ENCODE data around the gene ZNF783.
"Not testable (repeated sequence)": the region's sequence is repeated elsewhere in the genome, so short reads cannot be mapped to it uniquely, and the experiment has no call there.

The ZNF783 gene

DNA sequence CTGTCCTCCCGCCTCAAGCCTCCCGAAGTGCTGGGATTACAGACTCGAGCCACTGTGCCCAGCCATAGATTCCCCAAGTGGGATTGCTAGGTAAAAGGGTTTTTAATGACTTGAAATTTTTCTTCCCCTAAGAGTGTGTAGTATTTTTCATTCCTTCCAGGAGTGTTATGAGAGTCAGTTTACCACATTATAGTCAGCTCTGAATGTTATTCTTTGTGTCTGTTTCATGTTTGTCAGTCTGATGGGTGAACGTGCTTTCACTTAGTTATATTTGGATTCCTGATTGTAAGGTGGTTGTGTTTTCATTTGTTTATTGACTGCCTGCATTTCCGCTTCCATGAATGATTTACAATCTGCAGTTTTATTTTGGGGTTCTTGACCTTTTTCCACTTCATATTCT is 16.3 kb upstream of the ZNF783 start:
- TF ChIP-seq ARNT (IDR thresholded peaks at IDR 0.05) (no peak), CTBP1 (IDR thresholded peaks at IDR 0.05; ENCODE audit: borderline replicate concordance) (no peak), TARDBP (IDR thresholded peaks at IDR 0.05) (no peak), SP1 (IDR thresholded peaks at IDR 0.05) (no peak)
- no peak for DNase-seq (ENCODE audit: extremely low spot score)
- POLR2A ChIA-PET: no interaction called here
- CTCF ChIA-PET: interaction anchor here (1.0 kb wide), 1 partner anchor 16 kb away, joined by 3 read pairs; no protein-coding TSS in a partner anchor

- TF ChIP-seq SP1 (IDR thresholded peaks at IDR 0.05): no peak
- no peak for TF ChIP-seq ZNF384 (IDR thresholded peaks at IDR 0.05)
- no peak for TF ChIP-seq FOXK2 (IDR thresholded peaks at IDR 0.05)
- no peak for TF ChIP-seq FOXA1 (IDR thresholded peaks at IDR 0.05)
- no peak for TF ChIP-seq NFRKB (IDR thresholded peaks at IDR 0.05)
- TF ChIP-seq ELF4 (IDR thresholded peaks at IDR 0.05): no peak
- TF ChIP-seq BHLHE40 (IDR thresholded peaks at IDR 0.05; ENCODE audit: borderline replicate concordance): no peak
- TF ChIP-seq HDGF (IDR thresholded peaks at IDR 0.05; ENCODE audit: borderline replicate concordance): no peak
- no peak for TF ChIP-seq ARNT (IDR thresholded peaks at IDR 0.05)
- TF ChIP-seq L3MBTL2 (conservative IDR thresholded peaks at IDR 0.05): no peak
- POLR2A ChIA-PET: interaction anchor here (1.5 kb wide), 1 partner anchor 54 kb away, joined by 5 read pairs; the partner anchor contains the start of gene ZNF282
- DNase-seq (ENCODE audit: extremely low spot score): no peak
- CTCF ChIA-PET: interaction anchor here (1.0 kb wide), 1 partner anchor 13 kb away, joined by 3 read pairs; the partner anchor contains the start of gene ZNF783
Measured at GRCh38 chr7:149248777-149249176, 13.2 kb upstream of the ZNF783 start.

DNA sequence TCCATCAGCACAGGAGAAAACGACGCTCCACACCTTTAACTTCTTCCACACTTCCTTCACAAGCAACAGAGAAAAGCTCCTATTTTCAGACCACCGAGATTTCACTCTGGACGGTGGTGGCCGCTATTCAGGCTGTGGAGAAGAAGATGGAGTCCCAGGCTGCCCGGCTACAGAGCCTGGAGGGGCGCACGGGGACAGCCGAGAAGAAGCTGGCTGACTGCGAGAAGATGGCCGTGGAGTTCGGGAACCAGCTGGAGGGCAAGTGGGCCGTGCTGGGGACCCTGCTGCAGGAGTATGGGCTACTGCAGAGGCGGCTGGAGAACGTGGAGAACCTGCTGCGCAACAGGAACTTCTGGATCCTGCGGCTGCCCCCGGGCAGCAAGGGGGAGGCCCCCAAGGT is 11.8 kb upstream of the ZNF783 start:
- POLR2A ChIA-PET; DNase-seq (ENCODE audit: extremely low spot score): not testable (repeated sequence)
- CTCF ChIA-PET: interaction anchor here (1.1 kb wide), 1 partner anchor 12 kb away, joined by 4 read pairs; the partner anchor contains the start of gene ZNF783

DNA sequence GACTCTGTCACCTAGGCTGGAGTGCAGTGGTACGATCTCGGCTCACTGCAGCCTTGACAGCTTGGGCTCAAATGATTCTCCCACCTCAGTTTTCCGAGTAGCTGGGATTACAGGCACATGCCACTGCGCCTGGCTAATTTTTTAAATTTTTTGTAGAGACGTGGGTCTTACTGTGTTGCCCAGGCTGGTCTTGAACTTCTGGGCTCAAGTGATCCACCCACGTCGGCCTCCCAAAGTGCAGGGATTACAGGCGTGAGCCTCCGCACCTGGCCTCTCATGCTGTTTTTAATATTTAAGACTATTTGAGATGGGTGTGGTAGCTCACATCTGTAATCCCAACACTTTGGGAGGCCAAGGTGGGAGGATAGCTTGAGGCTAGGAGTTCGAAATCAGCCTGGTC is 10.5 kb upstream of the ZNF783 start:
- ChIA-PET CTCF (interaction anchor here (0.6 to 0.8 kb wide), 2 partner anchors 11 to 446 kb away, joined by 6 to 10 read pairs; partner anchors contain the start of gene ZNF783), POLR2A (interaction anchor here (3.1 kb wide), 1 partner anchor 11 kb away, joined by 17 read pairs; the partner anchor contains the start of gene ZNF783)

DNA sequence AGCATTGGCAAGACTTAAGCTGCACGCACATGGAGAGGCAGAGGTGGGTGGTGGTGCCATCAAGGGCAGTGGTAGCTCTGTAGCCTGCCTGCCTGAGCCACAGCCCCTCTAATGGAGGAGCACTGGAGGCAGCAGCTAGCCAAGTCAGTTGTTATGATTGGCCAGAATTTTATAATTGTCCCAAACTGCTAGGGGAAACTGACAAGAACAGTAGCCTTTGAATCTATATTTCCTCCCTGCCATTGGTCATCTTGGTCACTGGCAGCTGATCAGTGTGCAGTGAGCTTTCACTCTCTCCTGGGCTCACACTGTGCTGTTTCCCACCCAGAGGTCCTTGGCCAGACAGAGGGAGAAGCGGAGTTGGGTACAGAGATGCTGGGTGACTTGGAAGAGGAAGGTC is 9.6 kb upstream of the ZNF783 start:
- no peak for DNase-seq (ENCODE audit: extremely low spot score)
- TF ChIP-seq SP1 (IDR thresholded peaks at IDR 0.05) (no peak), L3MBTL2 (conservative IDR thresholded peaks at IDR 0.05) (no peak), FOXK2 (IDR thresholded peaks at IDR 0.05) (no peak), PKNOX1 (IDR thresholded peaks at IDR 0.05) (no peak), FOXM1 (IDR thresholded peaks at IDR 0.05; ENCODE audit: borderline replicate concordance) (no peak), ZNF384 (IDR thresholded peaks at IDR 0.05) (no peak), LEF1 (IDR thresholded peaks at IDR 0.05; ENCODE audit: borderline replicate concordance) (no peak), NFRKB (IDR thresholded peaks at IDR 0.05) (no peak), ELF4 (IDR thresholded peaks at IDR 0.05) (no peak), ARNT (IDR thresholded peaks at IDR 0.05) (no peak), CTBP1 (IDR thresholded peaks at IDR 0.05; ENCODE audit: borderline replicate concordance) (no peak)
- CTCF ChIA-PET: interaction anchor here (0.7 to 2.3 kb wide), 3 partner anchors 9 to 186 kb away, joined by 4 to 7 read pairs (median 6); partner anchors contain the start of gene ZNF783
- POLR2A ChIA-PET: interaction anchor here (0.8 to 3.1 kb wide), 3 partner anchors 10 to 57 kb away, joined by 3 to 17 read pairs (median 4); partner anchors contain the start of genes ZNF212, ZNF282 and ZNF783

More for the DNA sequence above, 10.5 kb upstream of the ZNF783 start:
- DNase-seq (ENCODE audit: extremely low spot score): not testable (repeated sequence)

DNA sequence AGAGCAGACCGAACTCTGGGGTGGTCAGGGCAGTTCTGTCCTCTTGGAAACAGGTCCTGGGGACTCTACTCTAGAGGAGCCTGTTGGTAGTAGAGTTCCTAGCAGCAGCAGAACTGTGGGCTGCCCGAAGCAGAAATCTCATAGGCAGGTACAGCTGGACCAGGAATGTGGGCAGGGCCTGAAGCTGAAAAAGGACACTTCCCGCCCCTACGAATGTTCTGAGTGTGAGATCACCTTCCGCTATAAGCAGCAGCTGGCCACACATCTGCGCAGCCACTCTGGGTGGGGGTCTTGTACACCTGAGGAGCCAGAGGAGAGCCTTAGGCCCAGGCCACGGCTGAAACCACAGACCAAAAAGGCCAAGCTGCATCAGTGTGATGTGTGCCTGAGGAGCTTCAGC is 8.3 kb upstream of the ZNF783 start:
- CTCF ChIA-PET: interaction anchor here (2.3 kb wide), 1 partner anchor 8 kb away, joined by 7 read pairs; the partner anchor contains the start of gene ZNF783
- POLR2A ChIA-PET: interaction anchor here (1.5 to 3.1 kb wide), 2 partner anchors 8 to 31 kb away, joined by 4 to 17 read pairs; partner anchors contain the start of gene ZNF783
- no peak for DNase-seq (ENCODE audit: extremely low spot score)
- no peak for TF ChIP-seq SP1 (IDR thresholded peaks at IDR 0.05)
- no peak for TF ChIP-seq BHLHE40 (IDR thresholded peaks at IDR 0.05; ENCODE audit: borderline replicate concordance)
- no peak for TF ChIP-seq PKNOX1 (IDR thresholded peaks at IDR 0.05)
- no peak for TF ChIP-seq CTBP1 (IDR thresholded peaks at IDR 0.05; ENCODE audit: borderline replicate concordance)
- TF ChIP-seq NFRKB (IDR thresholded peaks at IDR 0.05): no peak
- no peak for TF ChIP-seq ARNT (IDR thresholded peaks at IDR 0.05)
- TF ChIP-seq LEF1 (IDR thresholded peaks at IDR 0.05; ENCODE audit: borderline replicate concordance): no peak
- no peak for TF ChIP-seq SUZ12 (IDR thresholded peaks at IDR 0.05)
- no peak for TF ChIP-seq FOXA1 (IDR thresholded peaks at IDR 0.05)

GRCh38 chr7:149254181-149254858 is 7.7 kb upstream of the ZNF783 start:
- TF ChIP-seq CTBP1 (IDR thresholded peaks at IDR 0.05; ENCODE audit: borderline replicate concordance): no peak
- TF ChIP-seq L3MBTL2 (conservative IDR thresholded peaks at IDR 0.05): no peak
- no peak for TF ChIP-seq ZNF384 (IDR thresholded peaks at IDR 0.05)
- TF ChIP-seq SUZ12 (IDR thresholded peaks at IDR 0.05): no peak
- no peak for TF ChIP-seq TARDBP (IDR thresholded peaks at IDR 0.05)
- TF ChIP-seq ARNT (IDR thresholded peaks at IDR 0.05): no peak
- TF ChIP-seq ELF4 (IDR thresholded peaks at IDR 0.05): no peak
- TF ChIP-seq LEF1 (IDR thresholded peaks at IDR 0.05; ENCODE audit: borderline replicate concordance): no peak
- CTCF ChIA-PET: interaction anchor here (2.3 kb wide), 1 partner anchor 8 kb away, joined by 7 read pairs; the partner anchor contains the start of gene ZNF783
- DNase-seq (ENCODE audit: extremely low spot score): no peak
- POLR2A ChIA-PET: interaction anchor here (1.5 to 3.1 kb wide), 2 partner anchors 8 to 31 kb away, joined by 4 to 17 read pairs; partner anchors contain the start of gene ZNF783

Measured in HEK293T (cell line).